Measurements from ENCODE around the gene HSP90AB1. TPM values are rescaled to one million over a fixed set of nuclear protein-coding genes. Genes with fewer than 3 reads are reported as not detected.

Gene HSP90AB1
- total and polyA plus RNA-seq, 9 of the 15 experiments (the other 6 are each of a cell fraction or from before 2014, with no cell fraction given), result 1,780 to 3,358 (median 2,262) TPM

DNA sequence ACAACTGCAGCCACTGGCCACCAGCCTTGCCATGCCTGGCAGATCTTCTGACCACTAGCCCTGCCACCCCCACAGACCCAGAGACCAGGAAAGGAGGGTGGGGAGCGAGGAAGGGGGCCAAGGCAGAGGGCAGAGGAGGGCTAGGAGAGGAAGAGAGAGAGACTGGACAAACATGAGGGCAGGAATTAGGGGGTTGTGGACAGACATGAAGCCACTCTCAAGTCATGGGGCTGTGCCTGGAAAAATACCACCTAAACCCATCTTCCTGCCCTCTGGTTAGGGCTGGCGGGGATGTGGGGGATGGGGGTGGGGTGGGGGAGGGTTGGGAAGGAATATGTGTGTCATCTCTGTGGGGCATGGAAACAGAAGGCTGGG, 25.0 kb upstream of the HSP90AB1 start:
- Histone ChIP-seq H3K9me3 (replicated peaks; ENCODE audit: control insufficient read depth, insufficient read depth, low read depth, low read length) (no peaks in the 10 kb centered on the region), H3K9ac (ENCODE audit: insufficient read depth in 1 of 2, low read depth in 2 of 2, low read length in 2 of 2) (peak overlapping the region in 1 of 2 experiments; percentile 61; a peak in 1 of 4 replicates), H4K20me1 (replicated peaks; ENCODE audit: control insufficient read depth, insufficient read depth, low read length) (0 out of 2 replicates have a peak, but pooled peaks cover 3% of the 10 kb centered on the region), H3K79me2 (ENCODE audit: control insufficient read depth, insufficient read depth, low read length) (peaks cover 39% of the 10 kb centered on the region), H3K9me1 (ENCODE audit: control insufficient read depth, insufficient read depth, low read length) (no peaks in the 10 kb centered on the region), H3K36me3 (ENCODE audit: control insufficient read depth, insufficient read depth, low read length) (peaks cover 2% of the 10 kb centered on the region; the same call in 1 of the 3 replicates), H3K27me3 (ENCODE audit: control insufficient read depth in 2 of 2, insufficient read depth in 2 of 2, low read length in 2 of 2) (no peaks in the 10 kb centered on the region), H3K4me3 (no peak overlapping the region), H3K27ac (ENCODE audit: extremely low read depth, low read depth, low read length) (no peak overlapping the region), H3K4me2 (ENCODE audit: insufficient read depth, low read length) (no peak overlapping the region; the same call in 1 of the 2 replicates), H3K4me1 (replicated peaks in 1 of 2; ENCODE audit: control insufficient read depth in 2 of 2, insufficient read depth in 2 of 2, low read length in 2 of 2) (peaks cover 74 to 88% of the 10 kb centered on the region in 2 experiments), H2AFZ (ENCODE audit: low read depth, low read length) (0 out of 2 replicates have a peak overlapping the region, but pooled peaks have one; percentile 10)
- FAIRE-seq, result no peak
- in situ Hi-C loops (cut with MboI), result no loop called here
- ChIA-PET POLR2A (interaction anchor here (0.8 to 6.8 kb wide), 6 partner anchors 13 to 62 kb away, joined by 3 to 52 read pairs (median 6); partner anchors contain the start of gene HSP90AB1), CTCF (ENCODE audit: low intra/inter-chr PET ratio) (interaction anchor here (1.9 kb wide), 1 partner anchor 49 kb away, joined by 5 read pairs; no protein-coding TSS in a partner anchor)
- DNase-seq (ENCODE audit: extremely low read depth in 1 of 4, low spot score in 3 of 4), result no peak
- 78% methylated on average over 2 of the region's 2 CpGs for WGBS (ENCODE audit: insufficient coverage, low coverage, missing lambda C conversion rate)
- intact Hi-C loops (cut with micrococcal nuclease), result loop anchor here (2.0 to 10.0 kb wide), 2 partner anchors 17 to 587 kb away; partner anchors contain the start of gene MAD2L1BP
- no TSS peak for BruUV-seq (replicated peaks)
- no peak for ATAC-seq
- no peak for TF ChIP-seq TCFL5 (CRISPR knock-in tag; conservative IDR thresholded peaks at IDR 0.05)
- no peak for TF ChIP-seq SP2 (IDR thresholded peaks at IDR 0.05; ENCODE audit: extremely low read depth, low read depth, low read length, poor library complexity, severe bottlenecking)
- no peak for TF ChIP-seq STAT5B (CRISPR knock-in tag; IDR thresholded peaks at IDR 0.05)
- TF ChIP-seq PHF21A (IDR thresholded peaks at IDR 0.05; ENCODE audit: borderline replicate concordance, low read depth), result no peak
- no peak for TF ChIP-seq SRSF3 (IDR thresholded peaks at IDR 0.05; ENCODE audit: insufficient read depth, low read length)
- no peak for TF ChIP-seq NCOA1 (IDR thresholded peaks at IDR 0.05; ENCODE audit: low read depth)
- TF ChIP-seq DMBX1 (CRISPR knock-in tag; IDR thresholded peaks at IDR 0.05; ENCODE audit: borderline replicate concordance), result no peak
- no peak for TF ChIP-seq MCM7 (IDR thresholded peaks at IDR 0.05)
- TF ChIP-seq THRAP3 (IDR thresholded peaks at IDR 0.05; ENCODE audit: borderline replicate concordance), result no peak
- TF ChIP-seq, protein P1, sequence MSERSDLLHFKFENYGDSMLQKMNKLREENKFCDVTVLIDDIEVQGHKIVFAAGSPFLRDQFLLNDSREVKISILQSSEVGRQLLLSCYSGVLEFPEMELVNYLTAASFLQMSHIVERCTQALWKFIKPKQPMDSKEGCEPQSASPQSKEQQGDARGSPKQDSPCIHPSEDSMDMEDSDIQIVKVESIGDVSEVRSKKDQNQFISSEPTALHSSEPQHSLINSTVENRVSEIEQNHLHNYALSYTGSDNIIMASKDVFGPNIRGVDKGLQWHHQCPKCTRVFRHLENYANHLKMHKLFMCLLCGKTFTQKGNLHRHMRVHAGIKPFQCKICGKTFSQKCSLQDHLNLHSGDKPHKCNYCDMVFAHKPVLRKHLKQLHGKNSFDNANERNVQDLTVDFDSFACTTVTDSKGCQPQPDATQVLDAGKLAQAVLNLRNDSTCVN (CRISPR knock-in tag; IDR thresholded peaks at IDR 0.05), result peak; percentile 20; the same call in 1 of the 2 replicates
- TF ChIP-seq, protein P2, sequence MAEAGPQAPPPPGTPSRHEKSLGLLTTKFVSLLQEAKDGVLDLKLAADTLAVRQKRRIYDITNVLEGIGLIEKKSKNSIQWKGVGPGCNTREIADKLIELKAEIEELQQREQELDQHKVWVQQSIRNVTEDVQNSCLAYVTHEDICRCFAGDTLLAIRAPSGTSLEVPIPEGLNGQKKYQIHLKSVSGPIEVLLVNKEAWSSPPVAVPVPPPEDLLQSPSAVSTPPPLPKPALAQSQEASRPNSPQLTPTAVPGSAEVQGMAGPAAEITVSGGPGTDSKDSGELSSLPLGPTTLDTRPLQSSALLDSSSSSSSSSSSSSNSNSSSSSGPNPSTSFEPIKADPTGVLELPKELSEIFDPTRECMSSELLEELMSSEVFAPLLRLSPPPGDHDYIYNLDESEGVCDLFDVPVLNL (CRISPR knock-in tag; IDR thresholded peaks at IDR 0.05; ENCODE audit: low read depth), result no peak
- TF ChIP-seq ERF (CRISPR knock-in tag; IDR thresholded peaks at IDR 0.05), result 0 out of 2 replicates have a peak, but pooled peaks have one; percentile 42
- TF ChIP-seq ZNF12 (CRISPR knock-in tag; IDR thresholded peaks at IDR 0.05), result no peak

Data from K562 (cell line).